Neural progenitor cell (in vitro differentiated cells): Measurements from ENCODE around the gene MPC1L. TPM values are rescaled to one million over a fixed set of nuclear protein-coding genes. Genes with fewer than 3 reads are reported as not detected.

Experiments used
- DNase-seq: peaks from one replicate; pipeline ENCODE4 v3.0.0-alpha.2; 2016; ENCODE audit warnings: low spot score
- H2AFZ ChIP-seq: fragments of 200-600 bp; sonication (generic); replicated peaks from 2 replicates; pipeline ENCODE4 v1.6.1; 2016; ENCODE audit warnings: antibody characterized with exemption
- H3F3A ChIP-seq: fragments of 200-600 bp; sonication (generic); 2 replicates; pipeline ENCODE4 v1.6.1; 2016; ENCODE audit warnings: antibody characterized with exemption, low read depth
- H3K27ac ChIP-seq: fragments of 200-600 bp; sonication (generic); 2 replicates; pipeline ENCODE4 v1.5.1; 2016; ENCODE audit warnings: mild to moderate bottlenecking
- H3K27me3 ChIP-seq: fragments of 200-600 bp; sonication (generic); 2 replicates; pipeline ENCODE4 v1.6.1; 2016; ENCODE audit warnings: mild to moderate bottlenecking, moderate library complexity
- H3K36me3 ChIP-seq: fragments of 200-600 bp; sonication (generic); 2 replicates; pipeline ENCODE4 v1.5.1; 2016
- H3K4me1 ChIP-seq: fragments of 200-600 bp; sonication (generic); 2 replicates; pipeline ENCODE4 v1.6.1; 2016; ENCODE audit warnings: mixed run types
- H3K4me2 ChIP-seq: fragments of 200-600 bp; sonication (generic); 2 replicates; pipeline ENCODE4 v1.6.1; 2016
- H3K4me3 ChIP-seq: fragments of 200-600 bp; sonication (generic); 2 replicates; pipeline ENCODE4 v1.5.1; 2016
- H3K79me2 ChIP-seq: fragments of 200-600 bp; sonication (generic); 2 replicates; pipeline ENCODE4 v1.6.1; 2016; ENCODE audit warnings: low read depth
- H3K9ac ChIP-seq: fragments of 200-600 bp; sonication (generic); 2 replicates; pipeline ENCODE4 v1.6.1; 2016
- H3K9me3 ChIP-seq: fragments of 200-600 bp; sonication (generic); 2 replicates; pipeline ENCODE4 v1.5.1; 2016; ENCODE audit warnings: low read depth
- H4K20me1 ChIP-seq: fragments of 200-600 bp; sonication (generic); 2 replicates; pipeline ENCODE4 v1.6.1; 2016; ENCODE audit warnings: low read depth
- H3K27ac Mint-ChIP-seq: 3 replicates; pipeline ENCODE4 v1.8.0; 2021; ENCODE audit warnings: mixed read lengths
- H3K27me3 Mint-ChIP-seq: 2 replicates; pipeline ENCODE4 v1.8.0; 2022; ENCODE audit warnings: low read depth, mild to moderate bottlenecking, inconsistent platforms, moderate library complexity, mixed read lengths; ENCODE audit not compliant: insufficient read depth
- H3K36me3 Mint-ChIP-seq: 3 replicates; pipeline ENCODE4 v1.8.0; 2021; ENCODE audit warnings: mixed read lengths
- H3K4me1 Mint-ChIP-seq: 3 replicates; pipeline ENCODE4 v1.8.0; 2021; ENCODE audit warnings: mixed read lengths
- H3K4me3 Mint-ChIP-seq: 3 replicates; pipeline ENCODE4 v1.8.0; 2021; ENCODE audit warnings: mild to moderate bottlenecking, moderate library complexity, mixed read lengths
- H3K9me3 Mint-ChIP-seq: 3 replicates; pipeline ENCODE4 v1.8.0; 2020; ENCODE audit warnings: mixed read lengths
- EZH2 ChIP-seq: fragments of 200-600 bp; sonication (generic); IDR thresholded peaks from 2 replicates; pipeline ENCODE4 v1.6.1; 2017; ENCODE audit warnings: antibody characterized with exemption, mild to moderate bottlenecking, moderate library complexity
- EZH2phosphoT487 ChIP-seq: fragments of 200-600 bp; sonication (generic); IDR thresholded peaks from 2 replicates; pipeline ENCODE4 v1.6.1; 2017; ENCODE audit warnings: antibody characterized with exemption
- total RNA-seq: library from RNA; depleted of rRNA; stranded (reverse); fragments of >200 nt; gene quantifications from 2 replicates; pipeline ENCODE4 v1.2.3, GENCODE V29; 2015; ENCODE audit warnings: low replicate concordance
- TF ChIP-seq, protein P1 (sequence below): fragments of 200-600 bp; sonication (generic); IDR thresholded peaks from 2 replicates; pipeline ENCODE4 v1.5.1; 2017; ENCODE audit warnings: antibody characterized with exemption, mild to moderate bottlenecking

The MPC1L gene
- total RNA-seq, 1 donor from 2014 or later: not detected

DNA sequence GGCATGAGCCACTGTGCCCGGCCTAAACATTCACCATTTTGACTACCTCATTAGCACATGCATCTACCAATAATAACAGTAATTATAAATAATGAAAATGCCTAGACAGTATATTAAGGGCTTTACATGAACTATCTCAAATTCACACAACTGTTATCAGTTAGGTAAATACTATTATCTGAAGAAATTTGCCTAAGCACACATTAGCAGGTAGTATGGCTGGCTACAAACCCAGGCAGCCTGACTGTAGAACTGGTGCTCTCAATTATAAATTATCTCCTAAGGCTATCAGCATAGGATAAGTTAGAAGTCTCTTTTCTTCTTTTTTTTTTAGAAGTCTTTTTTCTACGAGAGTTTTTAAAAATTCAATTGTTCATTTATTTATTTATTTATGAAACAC is 38.3 kb downstream of the MPC1L start:
- no peaks in the 10 kb centered on the region for H3K79me2 ChIP-seq
- Mint-ChIP-seq H3K4me3 (no peak overlapping the region), H3K4me1 (no peaks in the 10 kb centered on the region), H3K9me3 (no peaks in the 10 kb centered on the region), H3K36me3 (peaks cover 9% of the 10 kb centered on the region), H3K27me3 (peaks cover 3% of the 10 kb centered on the region), H3K27ac (no peak overlapping the region)
- H2AFZ ChIP-seq: no peak overlapping the region
- no peak overlapping the region for H3K4me2 ChIP-seq
- H3K9me3 ChIP-seq: no peaks in the 10 kb centered on the region
- no peak for DNase-seq
- no peak overlapping the region for H3K4me3 ChIP-seq
- no peak overlapping the region for H3K27ac ChIP-seq
- H4K20me1 ChIP-seq: no peaks in the 10 kb centered on the region
- TF ChIP-seq, protein P1, sequence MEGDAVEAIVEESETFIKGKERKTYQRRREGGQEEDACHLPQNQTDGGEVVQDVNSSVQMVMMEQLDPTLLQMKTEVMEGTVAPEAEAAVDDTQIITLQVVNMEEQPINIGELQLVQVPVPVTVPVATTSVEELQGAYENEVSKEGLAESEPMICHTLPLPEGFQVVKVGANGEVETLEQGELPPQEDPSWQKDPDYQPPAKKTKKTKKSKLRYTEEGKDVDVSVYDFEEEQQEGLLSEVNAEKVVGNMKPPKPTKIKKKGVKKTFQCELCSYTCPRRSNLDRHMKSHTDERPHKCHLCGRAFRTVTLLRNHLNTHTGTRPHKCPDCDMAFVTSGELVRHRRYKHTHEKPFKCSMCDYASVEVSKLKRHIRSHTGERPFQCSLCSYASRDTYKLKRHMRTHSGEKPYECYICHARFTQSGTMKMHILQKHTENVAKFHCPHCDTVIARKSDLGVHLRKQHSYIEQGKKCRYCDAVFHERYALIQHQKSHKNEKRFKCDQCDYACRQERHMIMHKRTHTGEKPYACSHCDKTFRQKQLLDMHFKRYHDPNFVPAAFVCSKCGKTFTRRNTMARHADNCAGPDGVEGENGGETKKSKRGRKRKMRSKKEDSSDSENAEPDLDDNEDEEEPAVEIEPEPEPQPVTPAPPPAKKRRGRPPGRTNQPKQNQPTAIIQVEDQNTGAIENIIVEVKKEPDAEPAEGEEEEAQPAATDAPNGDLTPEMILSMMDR: no peak
- TF ChIP-seq EZH2: no peak
- TF ChIP-seq EZH2phosphoT487: no peak
- H3K27me3 ChIP-seq: no peaks in the 10 kb centered on the region
- no peak overlapping the region for H3K9ac ChIP-seq
- no peaks in the 10 kb centered on the region for H3K4me1 ChIP-seq
- H3K36me3 ChIP-seq: no peaks in the 10 kb centered on the region
- H3F3A ChIP-seq: no peaks in the 10 kb centered on the region

DNA sequence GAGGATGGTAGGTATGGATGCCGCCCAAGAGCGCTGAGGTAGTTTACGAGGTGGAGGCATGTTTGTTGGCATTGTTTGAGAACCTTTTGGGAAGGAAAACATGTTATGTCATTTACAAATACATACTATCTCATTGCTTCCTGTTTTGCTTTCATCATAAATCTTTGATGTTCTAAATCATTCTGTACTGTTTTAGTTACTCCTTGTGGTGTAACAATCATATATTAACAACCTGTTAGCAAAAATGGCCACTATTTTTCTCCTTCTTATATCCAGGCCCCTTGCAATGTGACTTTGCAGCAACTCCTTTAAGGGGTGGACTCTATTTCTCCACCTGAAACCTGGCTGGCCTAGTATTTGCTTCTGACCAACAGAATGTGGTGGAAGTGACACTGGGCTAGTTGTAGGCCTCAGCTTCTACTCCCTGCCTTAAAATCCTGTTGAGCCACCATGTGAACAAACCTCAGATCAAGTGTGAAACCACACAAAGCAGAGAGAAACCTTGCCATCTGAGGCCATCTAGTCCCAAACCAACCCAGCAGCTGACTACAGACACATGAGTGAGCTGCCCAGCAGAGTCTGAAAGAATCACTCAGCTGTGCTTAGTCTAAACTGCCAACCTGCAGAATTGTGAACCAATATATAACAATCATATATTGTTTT is 40.0 kb downstream of the MPC1L start:
- Mint-ChIP-seq H3K9me3 (no peaks in the 10 kb centered on the region), H3K36me3 (peaks cover 14% of the 10 kb centered on the region), H3K4me3 (no peak overlapping the region), H3K27me3 (peaks cover 2% of the 10 kb centered on the region), H3K4me1 (no peaks in the 10 kb centered on the region), H3K27ac (no peak overlapping the region)
- no peak for TF ChIP-seq EZH2phosphoT487
- no peak for TF ChIP-seq EZH2
- TF ChIP-seq, protein P1: no peak
- H2AFZ ChIP-seq: no peak overlapping the region
- no peaks in the 10 kb centered on the region for H3K4me1 ChIP-seq
- H3K9ac ChIP-seq: no peak overlapping the region
- no peaks in the 10 kb centered on the region for H3K27me3 ChIP-seq
- no peak for DNase-seq
- H3K79me2 ChIP-seq: no peaks in the 10 kb centered on the region
- H3K9me3 ChIP-seq: no peaks in the 10 kb centered on the region
- H3K36me3 ChIP-seq: no peaks in the 10 kb centered on the region
- H3K27ac ChIP-seq: no peak overlapping the region
- H3K4me3 ChIP-seq: no peak overlapping the region
- H4K20me1 ChIP-seq: no peaks in the 10 kb centered on the region
- H3F3A ChIP-seq: no peaks in the 10 kb centered on the region
- H3K4me2 ChIP-seq: no peak overlapping the region

DNA sequence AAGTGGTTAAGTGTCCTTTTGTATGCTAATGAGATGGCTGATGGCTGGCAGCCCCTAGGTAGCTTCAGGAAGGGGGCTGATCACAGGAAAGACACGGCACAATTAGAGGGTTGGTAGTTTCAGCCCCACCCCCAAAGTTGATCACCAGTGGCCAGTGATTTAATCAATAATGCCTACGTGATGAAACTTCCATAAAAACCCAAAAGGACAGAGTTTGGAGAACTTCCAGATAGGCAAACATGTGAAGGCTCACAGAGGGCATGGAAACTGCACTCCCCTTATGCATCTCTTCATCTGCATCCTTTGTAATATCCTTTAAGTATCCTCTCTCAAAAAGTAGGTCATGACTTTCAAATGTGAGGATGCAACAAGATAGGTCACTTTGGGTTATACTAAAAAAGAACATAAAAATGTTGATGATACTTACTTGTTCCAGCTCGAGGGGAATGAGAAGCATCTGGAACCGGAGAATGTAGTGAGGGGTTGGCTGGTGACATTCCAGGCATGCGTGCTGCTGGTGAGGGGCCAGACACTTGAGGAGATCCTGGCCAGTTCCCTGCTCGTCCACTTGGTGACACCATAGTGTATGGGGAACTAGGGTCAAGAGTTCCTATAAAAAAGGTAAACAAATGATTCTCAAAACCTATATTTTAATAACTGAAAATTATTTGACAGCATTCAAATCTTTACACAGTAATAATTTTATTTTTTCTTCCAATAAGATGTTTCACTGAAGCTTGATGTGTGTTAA is 40.8 kb downstream of the MPC1L start:
- Histone ChIP-seq H3K79me2 (no peaks in the 10 kb centered on the region), H3K4me1 (no peaks in the 10 kb centered on the region), H3K27ac (no peak overlapping the region), H3K9me3 (no peaks in the 10 kb centered on the region), H3K4me3 (no peak overlapping the region), H3K9ac (no peak overlapping the region), H3F3A (no peaks in the 10 kb centered on the region), H3K36me3 (no peaks in the 10 kb centered on the region), H3K4me2 (no peak overlapping the region), H2AFZ (no peak overlapping the region), H3K27me3 (no peaks in the 10 kb centered on the region), H4K20me1 (no peaks in the 10 kb centered on the region)
- Mint-ChIP-seq H3K27me3 (peaks cover 2% of the 10 kb centered on the region), H3K9me3 (no peaks in the 10 kb centered on the region), H3K36me3 (peaks cover 14% of the 10 kb centered on the region), H3K4me3 (no peak overlapping the region), H3K27ac (no peak overlapping the region), H3K4me1 (no peaks in the 10 kb centered on the region)
- DNase-seq: peak; percentile 56
- TF ChIP-seq, protein P1: peak; percentile 50
- TF ChIP-seq EZH2: no peak
